Neutrophil (primary cell): ENCODE results near the gene F11R.
A peak's percentile ranks its signal among the peaks of the same experiment; 100 is the strongest.
"Not testable (repeated sequence)": the region's sequence is repeated elsewhere in the genome, so short reads cannot be mapped to it uniquely, and the experiment has no call there.

Experiments used
- H3K27ac ChIP-seq: fragments of 200-600 bp; sonication (generic); 2 replicates; pipeline ENCODE4 v1.5.1; 2016; ENCODE audit warnings: mild to moderate bottlenecking, moderate library complexity
- H3K27me3 ChIP-seq: fragments of 200-600 bp; sonication (generic); 2 replicates; pipeline ENCODE4 v1.6.0; 2016; ENCODE audit warnings: mild to moderate bottlenecking
- H3K36me3 ChIP-seq: fragments of 200-600 bp; sonication (generic); 2 replicates; pipeline ENCODE4 v1.5.1; 2017
- H3K4me1 ChIP-seq, 2 experiments: fragments of 200-600 bp in 1 of 2; sonication (generic) in 1 of 2; 1 replicate in 1 of 2; 2 replicates in 1 of 2; pipeline versions ENCODE4 v1.5.1 to v1.6.1; 2013 to 2016; ENCODE audit warnings: low read depth in 1 of 2, low read length in 1 of 2, mild to moderate bottlenecking in 1 of 2, moderate library complexity in 1 of 2; ENCODE audit not compliant: control insufficient read depth in 1 of 2, insufficient read depth in 1 of 2
- H3K4me3 ChIP-seq, 2 experiments: fragments of 200-600 bp in 1 of 2; sonication (generic) in 1 of 2; 1 replicate in 1 of 2; 2 replicates in 1 of 2; pipeline ENCODE4 v1.5.1; 2013 to 2016; ENCODE audit warnings: low read depth in 1 of 2, low read length in 1 of 2, mild to moderate bottlenecking in 1 of 2, moderate library complexity in 1 of 2
- H3K9me3 ChIP-seq: fragments of 200-600 bp; sonication (generic); 2 replicates; pipeline ENCODE4 v1.5.1; 2016
- TF ChIP-seq, protein P1 (sequence below): fragments of 200-600 bp; sonication (generic); IDR thresholded peaks from 2 replicates; pipeline ENCODE4 v1.5.1; 2016; ENCODE audit warnings: antibody characterized with exemption

F11R gene

DNA sequence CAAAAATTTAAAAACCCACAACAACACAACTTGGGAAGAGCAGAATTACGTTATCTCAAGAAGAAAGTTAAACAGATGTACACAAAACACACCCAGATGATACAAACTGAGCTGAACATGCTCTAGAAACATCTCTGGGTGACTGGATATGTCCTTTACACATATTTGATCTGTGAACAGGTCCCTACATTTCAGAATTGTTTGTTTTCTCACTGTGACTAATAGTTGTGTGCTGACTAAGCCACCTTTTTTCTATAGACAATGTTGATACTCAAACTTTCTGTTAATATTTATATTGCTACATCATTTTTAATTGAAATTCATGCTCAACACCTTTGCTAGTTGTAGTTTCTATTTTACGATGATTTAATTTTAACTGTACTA lies 1.0 kb upstream of the F11R start:
- Histone ChIP-seq H3K27ac (peak overlapping the region; percentile 95), H3K4me1 (peaks cover 47 to 56% of the 10 kb centered on the region in 2 experiments), H3K4me3 (peak overlapping the region; percentile 90 to 91), H3K9me3 (no peaks in the 10 kb centered on the region), H3K27me3 (no peaks in the 10 kb centered on the region), H3K36me3 (no peaks in the 10 kb centered on the region)
- TF ChIP-seq, protein P1, sequence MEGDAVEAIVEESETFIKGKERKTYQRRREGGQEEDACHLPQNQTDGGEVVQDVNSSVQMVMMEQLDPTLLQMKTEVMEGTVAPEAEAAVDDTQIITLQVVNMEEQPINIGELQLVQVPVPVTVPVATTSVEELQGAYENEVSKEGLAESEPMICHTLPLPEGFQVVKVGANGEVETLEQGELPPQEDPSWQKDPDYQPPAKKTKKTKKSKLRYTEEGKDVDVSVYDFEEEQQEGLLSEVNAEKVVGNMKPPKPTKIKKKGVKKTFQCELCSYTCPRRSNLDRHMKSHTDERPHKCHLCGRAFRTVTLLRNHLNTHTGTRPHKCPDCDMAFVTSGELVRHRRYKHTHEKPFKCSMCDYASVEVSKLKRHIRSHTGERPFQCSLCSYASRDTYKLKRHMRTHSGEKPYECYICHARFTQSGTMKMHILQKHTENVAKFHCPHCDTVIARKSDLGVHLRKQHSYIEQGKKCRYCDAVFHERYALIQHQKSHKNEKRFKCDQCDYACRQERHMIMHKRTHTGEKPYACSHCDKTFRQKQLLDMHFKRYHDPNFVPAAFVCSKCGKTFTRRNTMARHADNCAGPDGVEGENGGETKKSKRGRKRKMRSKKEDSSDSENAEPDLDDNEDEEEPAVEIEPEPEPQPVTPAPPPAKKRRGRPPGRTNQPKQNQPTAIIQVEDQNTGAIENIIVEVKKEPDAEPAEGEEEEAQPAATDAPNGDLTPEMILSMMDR, result no peak

DNA sequence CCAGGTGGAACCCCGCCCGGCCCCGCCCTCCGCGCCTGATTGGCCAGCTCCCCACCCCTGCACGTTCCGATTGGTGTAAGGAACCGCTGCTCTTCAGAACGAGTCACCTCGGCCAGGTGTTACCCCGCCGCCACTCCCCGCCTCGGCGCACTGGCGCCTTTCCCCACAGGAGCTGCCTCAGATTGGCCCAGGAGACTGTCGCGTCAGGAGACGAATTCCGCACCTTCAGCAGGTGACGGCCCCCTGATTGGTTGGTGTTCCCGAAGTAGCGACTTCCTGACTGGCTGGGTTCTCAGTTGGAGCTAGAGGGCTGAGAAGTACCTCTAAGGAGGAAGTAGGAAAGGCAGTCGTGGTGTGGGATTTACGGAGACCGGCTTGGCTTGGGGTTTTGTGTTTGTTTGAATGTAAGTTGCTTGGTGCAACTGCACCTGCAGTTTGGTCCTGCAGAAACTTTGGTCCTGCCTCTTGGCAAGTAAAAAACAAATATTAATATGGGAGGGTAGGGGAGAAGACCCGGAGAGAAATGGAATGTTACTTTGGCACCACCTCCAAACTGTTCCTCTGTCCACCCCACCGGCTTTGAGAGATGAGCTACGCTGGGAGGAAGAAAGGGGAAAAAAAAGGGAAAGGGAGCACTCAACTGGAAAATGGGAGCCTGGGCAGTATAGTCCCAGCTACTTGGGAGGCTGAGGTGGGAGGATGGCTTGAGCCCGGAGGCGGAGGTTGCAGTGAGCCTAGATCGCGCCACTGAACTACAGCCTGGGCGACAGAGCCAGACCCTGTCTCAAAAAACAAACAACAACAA lies 415 bp upstream of the F11R start:
- Histone ChIP-seq H3K27me3 (no peaks in the 10 kb centered on the region), H3K36me3 (no peaks in the 10 kb centered on the region), H3K4me3 (peak overlapping the region; percentile 90 to 91), H3K27ac (peak overlapping the region; percentile 95), H3K4me1 (peaks cover 50 to 60% of the 10 kb centered on the region in 2 experiments), H3K9me3 (no peaks in the 10 kb centered on the region)
- TF ChIP-seq, protein P1, result no peak

GRCh38 chr1:161019751-161020495 lies 1.0 kb downstream of the F11R start:
- TF ChIP-seq, protein P1, result no peak
- H3K4me1 ChIP-seq, result peaks cover 61 to 64% of the 10 kb centered on the region in 2 experiments
- H3K27ac ChIP-seq, result peak overlapping the region; percentile 95
- H3K4me3 ChIP-seq, result peak overlapping the region; percentile 90 to 91
- no peaks in the 10 kb centered on the region for H3K9me3 ChIP-seq
- H3K27me3 ChIP-seq, result no peaks in the 10 kb centered on the region
- H3K36me3 ChIP-seq, result no peaks in the 10 kb centered on the region

- not testable (repeated sequence) for H3K9me3 ChIP-seq, H3K27me3 ChIP-seq, H3K36me3 ChIP-seq
- H3K4me3 ChIP-seq, result peak overlapping the region; percentile 90 to 91
- H3K27ac ChIP-seq, result peak overlapping the region; percentile 95
- peaks cover 66 to 71% of the 10 kb centered on the region in 2 experiments for H3K4me1 ChIP-seq
Observed at GRCh38 chr1:161019111-161019660, 1.8 kb downstream of the F11R start.

- Histone ChIP-seq H3K27me3 (no peaks in the 10 kb centered on the region), H3K36me3 (no peaks in the 10 kb centered on the region), H3K4me3 (peak overlapping the region; percentile 90 to 91)
Observed at GRCh38 chr1:161018631-161018930, 2.4 kb downstream of the F11R start.

More at GRCh38 chr1:161018631-161018930, 2.4 kb downstream of the F11R start:
- Histone ChIP-seq H3K27ac (peak overlapping the region; percentile 95), H3K4me1 (peaks cover 72 to 77% of the 10 kb centered on the region in 2 experiments), H3K9me3 (no peaks in the 10 kb centered on the region)
- TF ChIP-seq, protein P1, result no peak
